GM19043 (cell line): ENCODE data around the gene NCOA3.

Experiments
- ATAC-seq: cut with Tn5 transposase; IDR thresholded peaks from one replicate; pipeline ENCODE4 v1.9.1; 2021; ENCODE audit warnings: low read depth; ENCODE audit not compliant: unreplicated experiment

NCOA3 gene

GRCh38 chr20:47618479-47618878 lies 116.8 kb downstream of the NCOA3 start:
- no peak for ATAC-seq

- no peak for ATAC-seq
These were observed 119.4 kb downstream of the NCOA3 start for GRCh38 chr20:47620808-47621805.

GRCh38 chr20:47622118-47622665 lies 120.5 kb downstream of the NCOA3 start:
- no peak for ATAC-seq

- no peak for ATAC-seq
These were observed 121.5 kb downstream of the NCOA3 start for GRCh38 chr20:47623206-47623605.

GRCh38 chr20:47627540-47627939 lies 125.9 kb downstream of the NCOA3 start:
- ATAC-seq: no peak

GRCh38 chr20:47629907-47630306 lies 128.2 kb downstream of the NCOA3 start:
- no peak for ATAC-seq

- no peak for ATAC-seq
These were observed 129.4 kb downstream of the NCOA3 start for GRCh38 chr20:47631078-47631477.

GRCh38 chr20:47635256-47635655 lies 133.6 kb downstream of the NCOA3 start:
- ATAC-seq: no peak

- no peak for ATAC-seq
These were observed 137.2 kb downstream of the NCOA3 start for GRCh38 chr20:47638851-47639250.

GRCh38 chr20:47642118-47642517 lies 140.4 kb downstream of the NCOA3 start:
- ATAC-seq: no peak

- ATAC-seq: no peak
These were observed 140.9 kb downstream of the NCOA3 start for GRCh38 chr20:47642624-47643023.

GRCh38 chr20:47645632-47646031 lies 143.9 kb downstream of the NCOA3 start:
- no peak for ATAC-seq

- ATAC-seq: no peak
These were observed 146.3 kb downstream of the NCOA3 start for GRCh38 chr20:47647994-47648393.

GRCh38 chr20:47648943-47649342 lies 147.3 kb downstream of the NCOA3 start:
- no peak for ATAC-seq

GRCh38 chr20:47652301-47652700 lies 150.6 kb downstream of the NCOA3 start:
- ATAC-seq: no peak

- no peak for ATAC-seq
These were observed 151.1 kb downstream of the NCOA3 start for GRCh38 chr20:47652794-47653193.

- no peak for ATAC-seq
These were observed 152.2 kb downstream of the NCOA3 start for GRCh38 chr20:47653869-47654268.

GRCh38 chr20:47654370-47654769 lies 152.7 kb downstream of the NCOA3 start:
- no peak for ATAC-seq

- no peak for ATAC-seq
These were observed 153.9 kb downstream of the NCOA3 start for GRCh38 chr20:47655635-47656034.

- no peak for ATAC-seq
These were observed 154.6 kb downstream of the NCOA3 start for GRCh38 chr20:47656318-47656717.

GRCh38 chr20:47659904-47660601 lies 158.4 kb downstream of the NCOA3 start:
- ATAC-seq: no peak

- no peak for ATAC-seq
These were observed 158.9 kb downstream of the NCOA3 start for GRCh38 chr20:47660602-47660905.
